GM18502 (cell line): ENCODE measurements around the gene INSYN2B.
A peak's percentile ranks its signal among the peaks of the same experiment; 100 is the strongest.

Source experiments
- ATAC-seq: cut with Tn5 transposase; IDR thresholded peaks from one replicate; pipeline ENCODE4 v1.9.1; 2021; ENCODE audit warnings: mild to moderate bottlenecking; ENCODE audit not compliant: unreplicated experiment, poor library complexity

The INSYN2B gene

DNA sequence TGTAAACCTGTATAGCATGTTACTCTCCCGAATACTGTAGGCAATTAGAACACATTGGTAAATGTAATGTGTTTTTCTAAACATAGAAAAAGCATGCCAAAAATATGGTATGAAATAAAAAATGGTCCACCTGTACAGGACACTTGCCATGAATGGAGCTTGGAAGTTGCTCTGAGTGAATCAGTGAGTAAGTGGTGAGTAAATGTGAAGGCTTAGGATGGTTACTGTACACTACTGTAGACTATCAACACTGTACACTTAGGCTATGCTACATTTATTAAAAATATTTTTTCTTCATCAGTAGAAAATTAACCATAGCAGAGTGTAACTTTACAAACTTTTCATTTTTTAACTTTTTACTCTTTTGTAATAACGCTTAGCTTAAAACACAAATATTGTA, 41.9 kb downstream of the INSYN2B start:
- ATAC-seq = no peak

DNA sequence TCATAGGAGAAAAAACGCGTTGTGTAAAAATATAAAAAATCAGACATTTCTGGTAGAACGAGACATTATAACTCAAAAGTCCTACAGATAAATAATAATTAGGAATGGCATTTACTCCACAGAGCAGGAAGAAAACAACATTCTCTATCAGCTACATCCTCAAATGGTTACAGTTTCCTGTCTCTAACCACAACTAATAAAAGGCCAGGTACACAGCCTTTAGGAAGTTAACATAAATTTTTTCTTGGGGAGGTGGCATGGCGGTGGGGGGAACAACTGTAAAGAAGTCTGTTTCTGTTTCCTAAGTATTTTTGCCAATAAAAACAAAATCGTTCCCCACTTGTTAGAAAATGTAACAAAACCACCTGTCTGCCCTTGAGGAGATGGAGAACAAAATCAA, 44.5 kb downstream of the INSYN2B start:
- ATAC-seq = no peak

DNA sequence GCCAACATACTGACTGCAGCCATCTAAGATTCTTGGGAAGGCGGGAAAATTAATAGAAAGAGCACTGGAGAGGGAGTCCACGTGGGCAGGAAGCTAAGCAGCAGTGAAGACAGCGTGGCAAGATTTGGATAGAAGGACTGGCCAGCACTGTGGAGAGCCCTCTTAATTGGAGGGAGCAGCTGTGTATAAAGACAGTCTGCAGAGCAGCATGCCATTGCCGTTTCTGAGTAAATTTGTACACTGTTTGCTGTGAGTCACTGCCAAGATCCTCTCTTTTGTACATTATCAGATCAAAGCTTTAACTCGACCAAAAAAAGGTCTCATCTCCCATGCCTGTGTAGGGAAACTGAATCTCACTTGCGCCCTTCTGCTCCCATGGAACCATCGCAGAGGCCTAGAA, 45.3 kb downstream of the INSYN2B start:
- ATAC-seq = no peak

DNA sequence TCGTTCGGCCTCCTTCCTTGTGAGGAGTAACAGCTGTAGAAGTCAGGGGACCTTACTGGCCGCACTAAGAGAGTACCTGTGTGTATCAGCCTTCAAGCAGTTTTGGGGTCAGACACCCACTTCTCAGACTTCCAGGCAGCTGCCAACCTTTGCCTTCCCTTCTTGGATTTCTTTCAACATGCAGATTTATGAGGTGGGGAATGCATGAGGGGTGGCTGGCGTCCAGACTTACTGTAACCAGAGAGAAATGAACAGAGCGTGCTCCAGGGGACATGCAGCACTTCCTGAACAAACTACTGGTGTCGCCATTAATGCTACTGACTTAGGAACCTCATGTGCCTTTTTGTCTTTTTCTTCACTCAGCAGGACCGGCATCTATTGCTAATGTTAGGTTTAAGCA, 46.7 kb downstream of the INSYN2B start:
- ATAC-seq = no peak

DNA sequence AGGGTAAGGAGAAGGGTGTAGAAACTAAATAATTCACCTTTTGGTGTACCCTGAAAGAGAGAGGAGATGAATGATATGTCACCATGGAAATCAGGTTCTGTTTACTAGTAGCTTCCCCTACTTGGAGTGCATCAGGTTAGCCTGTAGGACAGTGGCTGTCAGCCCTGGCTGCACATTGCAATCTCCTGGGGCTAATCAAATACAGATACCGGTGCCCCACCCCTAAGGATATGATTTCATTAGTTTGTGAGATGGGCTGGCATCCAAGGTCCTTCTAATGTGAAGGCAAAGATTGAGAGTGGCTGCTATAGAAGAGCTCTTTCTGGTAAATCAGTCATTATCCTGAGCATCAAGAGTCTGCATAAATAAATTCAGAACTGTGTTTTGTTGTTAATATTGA, 47.2 kb downstream of the INSYN2B start:
- ATAC-seq = no peak

DNA sequence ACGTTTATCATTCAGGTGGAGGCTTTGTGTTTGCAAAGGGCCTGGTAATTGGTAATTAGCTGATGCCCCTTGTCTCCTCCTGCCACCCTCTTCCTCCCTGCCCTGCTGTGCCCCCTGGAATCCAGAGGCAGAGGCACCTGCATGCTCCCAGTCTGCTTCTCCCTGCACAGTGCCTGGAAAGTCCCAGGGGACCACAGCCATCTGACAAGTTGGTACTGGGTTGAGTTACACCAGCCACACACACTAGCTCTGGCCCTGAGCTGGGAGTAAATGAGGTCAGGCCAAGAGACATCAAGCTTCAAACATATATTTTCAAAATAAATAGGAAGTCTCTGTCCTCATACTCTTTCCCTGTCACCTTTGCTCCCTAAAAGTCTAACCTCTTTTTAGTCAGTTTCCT, 56.3 kb downstream of the INSYN2B start:
- peak; percentile 80 for ATAC-seq

DNA sequence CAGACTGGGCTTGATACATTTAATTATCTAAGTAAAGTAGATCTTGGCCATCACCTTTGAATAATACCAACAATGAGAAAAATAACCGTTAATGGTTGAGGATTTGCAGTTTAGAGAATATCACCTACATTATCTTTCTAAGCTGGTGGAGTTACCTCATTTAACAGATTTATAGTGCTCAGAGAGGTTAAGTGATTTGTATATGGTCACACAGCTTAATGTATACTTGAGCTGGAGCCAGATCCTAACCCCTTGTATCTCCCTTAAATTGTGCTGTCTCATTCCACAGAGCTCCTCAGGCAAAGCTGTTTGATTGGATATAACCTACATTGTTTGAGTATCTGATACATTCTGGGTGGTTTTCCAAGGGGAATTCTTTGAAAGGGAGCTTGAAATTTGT, 57.8 kb downstream of the INSYN2B start:
- ATAC-seq = no peak

DNA sequence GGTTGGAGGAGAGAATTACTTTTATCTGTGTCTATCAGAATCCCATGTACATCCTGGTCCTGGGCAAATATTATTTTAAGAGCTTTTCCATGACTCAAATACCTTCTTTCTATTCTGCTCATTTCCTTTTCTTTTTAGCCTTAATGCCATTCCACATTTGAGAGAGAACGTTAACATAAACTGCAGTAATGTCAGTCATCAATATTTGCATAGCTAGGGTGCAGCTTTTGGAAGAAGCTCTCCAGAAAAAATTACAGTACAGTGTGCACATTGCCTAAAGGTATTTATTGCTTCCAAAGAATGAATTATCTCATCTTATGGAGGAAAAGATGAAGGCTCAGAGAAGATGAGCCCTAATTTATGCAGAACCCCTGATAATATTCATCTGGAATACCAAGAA, 58.3 kb downstream of the INSYN2B start:
- no peak for ATAC-seq

DNA sequence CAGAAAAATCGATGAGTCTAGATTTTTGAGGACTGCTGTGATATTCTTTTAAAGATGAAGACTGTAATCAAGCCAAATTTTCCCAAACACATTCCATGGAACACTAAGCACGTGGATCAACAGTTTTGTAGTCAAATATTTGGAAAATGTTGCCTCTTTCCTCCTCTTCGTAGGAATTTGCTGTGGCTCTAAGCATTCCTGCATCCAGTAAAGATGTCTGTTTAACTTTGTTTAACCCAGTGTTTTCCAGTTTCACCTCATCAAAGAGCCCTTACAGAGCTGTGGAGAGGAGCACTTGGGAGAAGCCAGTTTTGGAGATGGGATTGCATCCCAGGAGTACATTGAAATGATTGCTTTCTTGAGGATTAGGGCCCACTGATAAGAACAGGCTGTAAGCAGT, 58.9 kb downstream of the INSYN2B start:
- no peak for ATAC-seq

DNA sequence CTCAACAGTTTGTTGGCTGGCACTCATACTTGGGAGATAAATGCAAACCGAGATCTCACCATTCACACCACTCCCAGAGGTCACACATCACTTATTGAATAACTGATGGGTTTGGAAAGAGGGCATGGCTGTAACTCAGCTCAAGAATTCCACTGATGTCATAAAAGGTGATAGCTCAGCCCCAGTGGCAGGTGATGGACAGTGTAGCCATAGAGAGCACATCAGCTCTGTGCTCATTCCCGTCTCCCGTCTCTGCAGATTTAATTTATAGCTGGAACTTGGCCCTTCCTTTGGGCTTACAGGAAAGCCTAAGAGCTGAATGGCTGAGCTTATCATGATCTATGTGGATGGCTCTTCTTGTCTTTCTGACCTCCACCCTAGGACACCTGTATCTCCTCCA, 59.8 kb downstream of the INSYN2B start:
- no peak for ATAC-seq

DNA sequence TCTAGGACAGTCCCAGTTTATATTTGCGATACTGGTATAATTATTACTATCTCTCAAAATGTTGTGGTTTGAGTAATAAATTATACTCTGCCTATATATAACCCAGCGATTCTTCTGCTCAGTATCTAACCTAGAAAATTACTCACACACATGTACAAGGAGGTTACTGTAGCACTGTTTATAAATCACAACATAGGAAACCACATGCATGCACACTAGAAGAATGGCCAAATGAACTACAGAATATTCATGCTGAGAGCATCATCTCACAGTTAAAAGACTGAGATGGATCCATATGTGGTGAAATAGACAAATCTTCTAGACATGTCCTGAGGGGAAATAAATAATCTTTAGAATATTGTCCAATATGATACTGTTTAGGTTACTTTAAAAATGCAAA, 62.1 kb downstream of the INSYN2B start:
- no peak for ATAC-seq

DNA sequence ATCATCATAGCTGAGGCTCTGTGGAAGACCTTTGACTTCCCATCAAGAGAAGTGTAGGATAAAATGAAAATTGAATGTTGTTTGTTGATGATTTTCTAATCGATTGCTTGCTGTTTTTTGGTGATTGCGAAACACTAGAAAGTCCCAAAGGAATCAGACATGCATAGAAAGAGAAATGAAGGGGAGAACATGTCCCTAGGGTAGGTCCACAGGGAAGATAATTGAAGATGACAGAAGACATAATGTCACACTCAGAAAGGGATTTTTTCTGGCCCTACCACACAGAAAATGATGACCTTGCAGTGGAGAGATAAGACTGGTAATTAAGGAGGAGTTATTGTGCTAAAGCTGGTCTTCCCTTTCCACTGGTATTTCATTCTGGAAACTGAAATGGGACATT, 62.8 kb downstream of the INSYN2B start:
- ATAC-seq = no peak

DNA sequence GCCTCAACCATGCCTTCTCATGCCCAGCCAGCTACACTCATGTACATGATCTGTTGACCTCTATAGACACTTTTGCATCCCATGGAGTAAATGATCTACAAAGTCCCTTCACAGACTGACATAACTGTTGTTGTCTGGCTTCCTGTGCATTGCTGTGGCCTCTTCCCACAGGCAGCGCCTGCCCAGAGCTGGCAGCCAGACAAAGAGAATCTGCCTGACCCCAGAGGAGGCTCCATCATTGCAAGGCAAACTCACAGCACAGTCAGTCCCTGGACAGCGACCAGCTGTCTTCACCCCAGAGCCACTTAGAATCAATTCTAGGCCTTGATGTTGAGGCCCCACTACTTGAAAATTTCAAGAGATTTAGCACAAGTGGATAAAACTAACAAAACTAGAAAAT, 65.5 kb downstream of the INSYN2B start:
- no peak for ATAC-seq

DNA sequence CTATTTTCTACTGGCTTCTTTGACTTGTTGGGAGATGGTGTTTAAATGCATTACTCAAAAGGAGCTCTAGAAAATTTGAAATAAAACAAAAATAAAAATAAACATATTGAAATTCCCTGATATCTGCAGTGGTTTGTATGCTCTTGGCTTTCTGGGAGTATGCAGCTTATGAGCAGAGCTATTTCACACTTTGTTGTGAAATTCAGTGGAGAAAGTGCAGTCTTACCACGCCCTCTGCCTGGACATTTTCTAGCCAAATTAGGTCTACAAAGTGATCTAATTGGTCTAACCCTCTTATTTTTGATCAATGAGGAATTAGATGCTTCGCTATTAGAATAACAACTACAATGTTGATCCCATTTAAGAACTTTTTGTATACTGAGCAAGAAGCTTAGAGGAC, 66.8 kb downstream of the INSYN2B start:
- ATAC-seq = no peak

DNA sequence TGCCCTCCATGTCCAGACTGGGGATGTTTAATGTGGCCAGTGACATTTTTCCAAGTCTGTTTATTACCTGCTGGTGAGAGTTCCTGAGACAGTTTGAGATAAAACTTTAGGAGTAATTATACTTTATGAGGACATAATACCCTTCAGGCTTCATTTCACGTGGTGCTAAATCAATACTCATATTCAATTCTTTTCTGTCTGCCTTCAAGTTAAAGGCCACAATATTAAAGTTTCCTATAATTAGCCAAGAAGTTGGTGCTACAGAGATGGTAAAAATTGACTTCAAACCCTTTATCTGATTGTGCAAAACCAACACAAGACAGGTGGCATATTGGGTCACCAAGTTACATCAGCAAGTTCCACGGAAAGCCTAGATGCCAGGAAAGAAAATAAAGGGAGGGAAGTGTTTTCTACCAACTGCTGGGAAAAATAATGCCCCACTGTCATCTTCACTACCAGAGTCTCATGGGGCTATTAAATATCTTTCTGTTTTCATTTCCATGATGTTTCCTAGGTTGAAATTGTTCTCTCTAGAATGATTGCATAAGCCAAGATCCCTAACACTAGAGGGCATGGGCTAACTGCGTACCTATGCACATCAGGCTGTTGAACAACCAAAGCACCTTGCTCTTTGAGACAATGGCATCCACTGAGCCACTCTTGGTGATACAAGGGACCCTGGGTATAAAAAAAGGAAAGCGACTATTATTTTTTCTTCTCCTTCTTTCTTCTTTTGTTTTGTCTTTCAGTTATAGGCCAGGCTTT, 68.7 kb downstream of the INSYN2B start:
- no peak for ATAC-seq

DNA sequence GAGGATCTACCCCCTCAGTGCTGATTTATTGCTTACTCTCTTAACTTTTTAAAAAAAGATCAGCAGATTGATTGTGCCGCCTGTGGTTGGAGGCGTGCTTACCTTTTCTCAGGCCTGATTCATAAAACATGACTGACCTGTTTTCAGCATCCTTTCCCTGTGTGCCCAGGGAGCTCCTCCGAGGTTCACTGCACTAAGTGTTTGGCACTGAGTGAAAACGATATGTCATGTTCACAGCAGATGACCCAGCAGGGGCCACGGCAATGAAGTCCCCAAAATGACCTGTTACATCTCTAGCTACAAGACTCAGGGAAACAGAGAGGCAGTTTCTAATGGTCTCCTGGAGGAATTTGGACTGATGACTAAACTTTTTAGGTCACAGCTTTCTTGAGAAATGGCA, 69.9 kb downstream of the INSYN2B start:
- ATAC-seq = no peak

DNA sequence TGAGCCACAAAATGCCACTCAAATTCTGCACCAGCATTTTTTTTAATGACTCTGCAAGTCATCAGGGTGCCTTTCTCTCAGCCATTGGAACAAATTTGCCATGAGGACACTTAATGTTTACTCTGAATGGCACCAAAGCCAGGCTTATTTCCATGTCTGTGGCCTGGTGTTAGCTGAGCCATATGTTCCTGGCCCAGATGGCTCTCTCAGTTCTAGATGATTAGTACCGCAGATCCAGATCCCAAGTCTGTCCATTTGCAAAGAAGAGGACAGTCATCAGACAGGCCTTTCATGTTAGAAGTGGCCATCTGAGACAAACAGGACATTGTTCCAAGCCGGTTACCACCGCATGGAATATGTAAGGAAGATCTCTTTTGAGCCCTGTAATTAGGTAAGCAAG, 70.3 kb downstream of the INSYN2B start:
- ATAC-seq = no peak

DNA sequence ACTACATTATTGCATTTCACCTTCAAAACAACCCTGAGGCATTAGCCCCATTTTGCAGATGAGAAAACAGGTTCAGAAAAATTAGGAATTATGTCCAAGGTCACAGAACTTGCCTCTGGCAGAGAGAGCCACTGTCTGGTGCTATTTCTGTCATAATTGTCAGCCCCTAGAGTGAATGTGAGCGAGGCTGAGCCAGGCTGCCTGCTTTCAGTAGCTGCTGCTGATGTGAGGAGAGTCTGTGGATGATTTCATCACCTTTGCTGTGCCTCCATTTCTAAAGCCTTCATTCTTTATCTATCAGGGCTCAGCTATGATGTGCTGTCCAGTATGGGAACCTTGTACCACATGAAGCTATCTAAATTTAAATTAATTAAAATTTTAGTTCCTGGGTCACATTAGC, 71.4 kb downstream of the INSYN2B start:
- ATAC-seq = no peak

DNA sequence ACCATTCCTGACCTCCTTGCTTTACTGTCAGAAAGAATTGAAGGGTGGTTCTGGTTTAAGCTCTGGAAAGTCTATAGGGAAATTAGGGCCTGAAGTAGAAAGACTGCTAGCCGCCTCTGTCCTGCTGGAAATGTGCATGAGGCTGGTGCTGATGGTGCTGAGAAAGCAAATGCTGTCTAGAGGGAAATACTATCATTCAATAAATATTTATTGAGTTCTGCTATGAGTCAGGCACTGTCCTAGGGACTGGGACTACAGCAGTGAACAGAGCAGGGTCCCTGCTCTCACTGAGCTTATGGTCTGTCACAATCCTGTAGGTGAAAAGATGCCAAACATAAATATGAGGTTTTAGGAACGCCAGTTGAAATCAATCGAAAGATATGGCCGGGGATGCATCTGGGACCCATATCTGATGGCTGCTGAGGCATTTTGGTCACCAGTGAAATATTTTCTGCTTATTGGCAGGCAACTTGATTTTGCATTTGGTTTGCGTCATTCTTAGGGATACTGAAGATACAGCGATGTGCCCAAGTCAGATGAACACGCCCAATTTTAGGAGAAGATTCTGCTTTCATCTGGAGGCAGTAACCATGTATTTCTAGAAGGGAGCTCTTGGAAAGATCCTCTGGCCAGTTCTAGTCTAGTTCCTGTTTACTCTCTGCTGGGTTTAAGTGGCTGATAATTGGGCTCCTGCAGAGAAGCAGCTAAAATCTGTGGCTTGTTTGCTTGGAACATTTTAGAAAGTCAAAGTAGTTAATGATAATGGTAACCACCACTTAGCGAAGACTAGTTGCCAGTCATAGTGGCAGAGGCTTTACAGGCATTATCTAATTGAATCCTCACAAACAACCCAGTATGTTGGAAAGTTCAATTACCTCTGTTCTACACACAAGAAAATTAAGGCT, 73.3 kb downstream of the INSYN2B start:
- no peak for ATAC-seq

DNA sequence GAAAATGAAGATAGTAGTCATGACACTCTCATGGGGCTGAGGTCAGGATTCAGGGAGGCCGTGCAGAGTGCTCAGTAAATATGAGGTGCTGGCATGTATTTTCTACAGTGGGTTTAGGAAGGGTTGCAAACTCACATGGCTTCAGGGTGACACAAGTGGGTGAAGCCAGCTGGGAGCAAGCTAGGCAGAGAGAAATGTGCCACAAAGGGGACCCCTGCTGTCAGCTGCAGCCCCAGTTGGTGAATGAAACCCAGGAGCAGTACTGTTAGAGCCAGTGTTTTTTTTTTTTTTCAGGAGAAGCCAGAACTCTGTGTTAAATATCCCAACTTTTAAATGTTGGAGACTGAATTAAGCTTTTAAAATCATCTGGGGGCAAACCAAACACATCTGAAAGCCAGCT, 75.3 kb downstream of the INSYN2B start:
- ATAC-seq = no peak

DNA sequence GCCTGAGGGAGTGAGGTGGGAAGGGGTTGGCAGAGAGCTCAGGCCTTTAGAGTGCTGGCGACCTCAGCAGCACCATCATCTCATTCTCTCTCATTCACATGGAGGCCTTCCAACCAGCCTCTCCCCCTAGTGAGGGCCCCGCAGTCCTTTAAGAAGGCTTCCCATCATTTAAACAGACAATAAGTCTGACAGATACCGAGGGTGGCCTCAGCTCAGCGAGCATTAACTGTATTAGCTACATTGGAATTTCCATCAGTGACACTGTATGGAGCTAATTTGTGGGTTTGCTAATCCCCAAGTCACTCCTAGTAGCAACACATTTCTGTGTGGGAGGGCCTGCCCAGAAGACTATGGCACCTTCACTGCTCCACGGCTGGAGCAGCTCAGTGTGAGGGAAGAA, 75.8 kb downstream of the INSYN2B start:
- ATAC-seq = no peak

DNA sequence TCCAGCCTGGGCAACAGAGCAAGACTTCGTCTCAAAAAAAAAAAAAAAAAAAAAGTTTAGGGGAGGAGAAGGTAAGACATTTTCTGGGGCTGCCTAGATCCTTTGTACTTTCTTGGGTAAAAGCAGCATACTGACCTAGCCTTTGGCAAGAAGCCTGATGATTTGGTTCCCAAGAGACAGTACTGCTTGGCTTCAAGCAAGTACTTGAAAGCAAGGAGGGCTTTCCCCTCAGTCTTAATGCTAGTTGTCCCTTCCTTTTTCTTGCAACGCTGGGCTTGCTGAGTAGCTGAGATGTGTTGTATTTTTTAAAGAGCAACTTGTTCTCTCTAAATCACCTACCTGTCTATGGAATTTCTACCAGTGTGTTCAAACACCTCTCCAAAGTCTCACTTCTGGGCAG, 76.2 kb downstream of the INSYN2B start:
- ATAC-seq = no peak
